Prostate gland (tissue), 2 donors: ENCODE measurements around the gene LTBP2.

Experiments
- POLR2A ChIP-seq: fragments of 450-650 bp; IDR thresholded peaks from one replicate; pipeline ENCODE4 v1.6.1; 2016; ENCODE audit warnings: antibody characterized with exemption, mild to moderate bottlenecking
- TF ChIP-seq, protein P1 (sequence below), 4 experiments: fragments of 200-600 bp in 2 of 4; fragments of 450-650 bp in 2 of 4; sonication (generic) in 2 of 4; IDR thresholded peaks; 1 replicate in 3 of 4; 2 replicates in 1 of 4; pipeline ENCODE4 v1.5.1; 2016 to 2019; ENCODE audit warnings: antibody characterized with exemption in 4 of 4, mild to moderate bottlenecking in 2 of 4, moderate library complexity in 2 of 4

DNA sequence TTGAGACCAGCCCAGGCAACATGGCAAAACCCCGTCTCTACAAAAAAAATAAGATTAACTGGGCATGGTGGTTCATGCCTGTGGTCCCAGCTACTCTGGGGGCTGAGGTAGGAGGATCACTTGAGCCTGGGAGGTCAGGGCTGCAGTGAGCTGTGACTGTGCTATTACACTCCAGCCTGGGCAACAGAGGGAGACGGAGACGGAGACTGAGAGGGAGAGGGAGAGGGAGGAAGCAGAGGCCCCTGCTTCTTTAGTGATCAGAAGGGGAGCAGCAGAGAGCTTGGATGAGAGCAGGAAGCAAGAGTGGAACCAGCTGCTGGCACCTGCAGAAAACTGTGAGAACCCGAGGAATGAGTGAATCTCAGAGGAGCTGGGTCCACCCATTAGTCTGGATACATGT lies 72.5 kb downstream of the LTBP2 start:
- TF ChIP-seq, protein P1, sequence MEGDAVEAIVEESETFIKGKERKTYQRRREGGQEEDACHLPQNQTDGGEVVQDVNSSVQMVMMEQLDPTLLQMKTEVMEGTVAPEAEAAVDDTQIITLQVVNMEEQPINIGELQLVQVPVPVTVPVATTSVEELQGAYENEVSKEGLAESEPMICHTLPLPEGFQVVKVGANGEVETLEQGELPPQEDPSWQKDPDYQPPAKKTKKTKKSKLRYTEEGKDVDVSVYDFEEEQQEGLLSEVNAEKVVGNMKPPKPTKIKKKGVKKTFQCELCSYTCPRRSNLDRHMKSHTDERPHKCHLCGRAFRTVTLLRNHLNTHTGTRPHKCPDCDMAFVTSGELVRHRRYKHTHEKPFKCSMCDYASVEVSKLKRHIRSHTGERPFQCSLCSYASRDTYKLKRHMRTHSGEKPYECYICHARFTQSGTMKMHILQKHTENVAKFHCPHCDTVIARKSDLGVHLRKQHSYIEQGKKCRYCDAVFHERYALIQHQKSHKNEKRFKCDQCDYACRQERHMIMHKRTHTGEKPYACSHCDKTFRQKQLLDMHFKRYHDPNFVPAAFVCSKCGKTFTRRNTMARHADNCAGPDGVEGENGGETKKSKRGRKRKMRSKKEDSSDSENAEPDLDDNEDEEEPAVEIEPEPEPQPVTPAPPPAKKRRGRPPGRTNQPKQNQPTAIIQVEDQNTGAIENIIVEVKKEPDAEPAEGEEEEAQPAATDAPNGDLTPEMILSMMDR (IDR thresholded peaks at IDR 0.05): no peak
- TF ChIP-seq POLR2A: no peak
